MM.1S (cell line): Measurements from ENCODE around the gene CIROP.
"Not testable (repeated sequence)": the region's sequence is repeated elsewhere in the genome, so short reads cannot be mapped to it uniquely, and the experiment has no call there.

ENCODE experiments used
- DNase-seq: peaks from one replicate; pipeline ENCODE4 v3.0.0-alpha.2; 2015
- H2AFZ ChIP-seq: fragments of 300-600 bp; sonication (generic); 2 replicates; pipeline ENCODE4 v1.6.0; 2016; ENCODE audit warnings: antibody characterized with exemption, low read length
- H3F3A ChIP-seq: fragments of 300-600 bp; sonication (generic); 2 replicates; pipeline ENCODE4 v1.6.1; 2016; ENCODE audit warnings: mild to moderate bottlenecking, antibody characterized with exemption, low read length, moderate library complexity, mixed read lengths; ENCODE audit not compliant: insufficient read depth
- H3K27ac ChIP-seq: fragments of 300-600 bp; sonication (generic); 2 replicates; pipeline ENCODE4 v1.5.1; 2016; ENCODE audit warnings: mild to moderate bottlenecking, low read length
- H3K27me3 ChIP-seq: fragments of 300-600 bp; sonication (generic); replicated peaks from 2 replicates; pipeline ENCODE4 v1.6.0; 2016; ENCODE audit warnings: low read length; ENCODE audit not compliant: insufficient read depth
- H3K36me3 ChIP-seq: fragments of 300-600 bp; sonication (generic); replicated peaks from 2 replicates; pipeline ENCODE4 v1.6.1; 2016; ENCODE audit warnings: mild to moderate bottlenecking, low read length, mixed read lengths; ENCODE audit not compliant: insufficient read depth
- H3K4me1 ChIP-seq: fragments of 300-600 bp; sonication (generic); 2 replicates; pipeline ENCODE4 v1.6.1; 2016; ENCODE audit warnings: low read length, mixed read lengths
- H3K4me2 ChIP-seq: fragments of 300-600 bp; sonication (generic); 2 replicates; pipeline ENCODE4 v1.6.0; 2016; ENCODE audit warnings: low read depth, low read length
- H3K4me3 ChIP-seq: fragments of 300-600 bp; sonication (generic); 2 replicates; pipeline ENCODE4 v1.5.1; 2016; ENCODE audit warnings: low read length, mixed read lengths
- H3K79me2 ChIP-seq: fragments of 300-600 bp; sonication (generic); 2 replicates; pipeline ENCODE4 v1.6.1; 2016; ENCODE audit warnings: mixed run types, low read length, mixed read lengths
- H3K9ac ChIP-seq: fragments of 300-600 bp; sonication (generic); 2 replicates; pipeline ENCODE4 v1.6.1; 2016; ENCODE audit warnings: low read length, mixed read lengths
- H3K9me2 ChIP-seq: fragments of 300-600 bp; sonication (generic); replicated peaks from 2 replicates; pipeline ENCODE4 v1.6.1; 2016; ENCODE audit warnings: mild to moderate bottlenecking, low read length, mixed read lengths; ENCODE audit not compliant: insufficient read depth
- H3K9me3 ChIP-seq: fragments of 300-600 bp; sonication (generic); replicated peaks from 2 replicates; pipeline ENCODE4 v1.6.1; 2016; ENCODE audit warnings: mild to moderate bottlenecking, low read length, mixed read lengths; ENCODE audit not compliant: insufficient read depth
- H4K20me1 ChIP-seq: fragments of 300-600 bp; sonication (generic); 2 replicates; pipeline ENCODE4 v1.6.1; 2016; ENCODE audit warnings: mild to moderate bottlenecking, low read length, moderate library complexity, mixed read lengths; ENCODE audit not compliant: insufficient read depth
- CTCF ChIP-seq: fragments of 300-600 bp; sonication (generic); IDR thresholded peaks from 2 replicates; pipeline ENCODE4 v1.5.1; 2016; ENCODE audit warnings: antibody characterized with exemption, low read length, mixed read lengths
- EZH2 ChIP-seq: fragments of 300-600 bp; sonication (generic); optimal IDR thresholded peaks from 2 replicates; pipeline ENCODE3; 2017; ENCODE audit warnings: low read depth, mild to moderate bottlenecking, antibody characterized with exemption, low read length, mixed read lengths
- EZH2phosphoT487 ChIP-seq: fragments of 300-600 bp; sonication (generic); IDR thresholded peaks from 2 replicates; pipeline ENCODE4 v1.6.1; 2018; ENCODE audit warnings: antibody characterized with exemption, low read length

CIROP gene

GRCh38 chr14:23112359-23113178 lies 7.8 kb upstream of the CIROP start:
- H4K20me1 ChIP-seq: no peaks in the 10 kb centered on the region
- TF ChIP-seq EZH2: no peak
- TF ChIP-seq EZH2phosphoT487: no peak
- TF ChIP-seq CTCF: no peak
- no peaks in the 10 kb centered on the region for H3K4me1 ChIP-seq
- no peaks in the 10 kb centered on the region; the same call in 1 of the 2 replicates for H3K27me3 ChIP-seq
- no peak overlapping the region for H2AFZ ChIP-seq
- H3K4me3 ChIP-seq: no peak overlapping the region
- no peaks in the 10 kb centered on the region for H3K9me3 ChIP-seq
- H3K9me2 ChIP-seq: no peaks in the 10 kb centered on the region
- no peak overlapping the region for H3K9ac ChIP-seq
- no peaks in the 10 kb centered on the region for H3K79me2 ChIP-seq
- no peak overlapping the region for H3K27ac ChIP-seq
- no peaks in the 10 kb centered on the region for H3F3A ChIP-seq
- DNase-seq: no peak
- H3K36me3 ChIP-seq: no peaks in the 10 kb centered on the region
- H3K4me2 ChIP-seq: no peak overlapping the region

- Histone ChIP-seq H3F3A (no peaks in the 10 kb centered on the region), H3K9me3 (no peaks in the 10 kb centered on the region), H3K27me3 (no peaks in the 10 kb centered on the region; the same call in 1 of the 2 replicates), H3K9me2 (no peaks in the 10 kb centered on the region), H3K4me2 (no peak overlapping the region), H4K20me1 (no peaks in the 10 kb centered on the region), H3K9ac (no peak overlapping the region), H3K36me3 (no peaks in the 10 kb centered on the region), H3K4me3 (no peak overlapping the region), H2AFZ (no peak overlapping the region), H3K79me2 (no peaks in the 10 kb centered on the region), H3K4me1 (peaks cover 9% of the 10 kb centered on the region), H3K27ac (no peak overlapping the region)
- no peak for DNase-seq
- TF ChIP-seq CTCF (no peak), EZH2 (no peak), EZH2phosphoT487 (no peak)
These were observed 6.0 kb upstream of the CIROP start for GRCh38 chr14:23110579-23111365.

GRCh38 chr14:23109769-23110168 lies 5.0 kb upstream of the CIROP start:
- H3F3A ChIP-seq: no peaks in the 10 kb centered on the region
- no peaks in the 10 kb centered on the region for H3K9me3 ChIP-seq
- no peak overlapping the region for H3K4me3 ChIP-seq
- no peak for DNase-seq
- TF ChIP-seq CTCF (no peak), EZH2phosphoT487 (no peak), EZH2 (no peak)
- no peak overlapping the region for H3K9ac ChIP-seq
- H3K4me1 ChIP-seq: peaks cover 9% of the 10 kb centered on the region
- H3K27me3 ChIP-seq: no peaks in the 10 kb centered on the region; the same call in 1 of the 2 replicates
- no peaks in the 10 kb centered on the region for H3K79me2 ChIP-seq
- H3K36me3 ChIP-seq: no peaks in the 10 kb centered on the region
- H3K9me2 ChIP-seq: no peaks in the 10 kb centered on the region
- H3K27ac ChIP-seq: no peak overlapping the region
- H2AFZ ChIP-seq: no peak overlapping the region
- no peaks in the 10 kb centered on the region for H4K20me1 ChIP-seq
- no peak overlapping the region for H3K4me2 ChIP-seq

- not testable (repeated sequence) for H3K36me3 ChIP-seq, H3K27ac ChIP-seq, H3F3A ChIP-seq, H3K4me3 ChIP-seq, DNase-seq, H3K4me1 ChIP-seq, H3K9me2 ChIP-seq, H4K20me1 ChIP-seq, H3K9me3 ChIP-seq, H3K9ac ChIP-seq, H3K4me2 ChIP-seq, H3K79me2 ChIP-seq, H2AFZ ChIP-seq, H3K27me3 ChIP-seq
These were observed 3.4 kb upstream of the CIROP start for GRCh38 chr14:23108169-23108568.

- not testable (repeated sequence) for H3K36me3 ChIP-seq, H3K9me3 ChIP-seq, H3K4me1 ChIP-seq, H3K9ac ChIP-seq, H3K27ac ChIP-seq, H3K4me2 ChIP-seq, H3F3A ChIP-seq, H4K20me1 ChIP-seq, H3K79me2 ChIP-seq, DNase-seq, H3K4me3 ChIP-seq, H3K27me3 ChIP-seq, H2AFZ ChIP-seq, H3K9me2 ChIP-seq
These were observed 2.8 kb upstream of the CIROP start for GRCh38 chr14:23107620-23108019.
